ENCODE data around the gene EFHC1.

DNA sequence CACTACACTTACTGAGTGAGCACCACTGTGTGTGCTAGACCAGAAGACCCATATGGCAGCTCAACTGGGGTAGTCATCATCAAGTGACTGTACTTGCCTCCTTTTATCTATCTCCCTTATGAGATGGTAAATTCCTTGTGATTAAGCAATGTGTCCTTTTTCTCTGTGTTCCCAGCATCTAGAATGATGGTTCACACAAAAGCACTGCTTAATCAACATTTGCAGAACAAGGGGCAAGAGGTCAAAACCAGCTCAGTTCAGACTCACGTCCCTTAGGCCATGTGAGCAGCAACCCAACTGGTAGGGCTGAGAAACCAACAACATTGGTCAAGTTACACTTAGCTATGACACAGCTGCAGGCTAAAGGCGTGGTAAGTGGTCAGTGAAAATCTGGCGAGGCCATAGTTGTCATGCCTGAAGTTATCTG, 146.7 kb downstream of the EFHC1 start:
- TF ChIP-seq, protein P1, sequence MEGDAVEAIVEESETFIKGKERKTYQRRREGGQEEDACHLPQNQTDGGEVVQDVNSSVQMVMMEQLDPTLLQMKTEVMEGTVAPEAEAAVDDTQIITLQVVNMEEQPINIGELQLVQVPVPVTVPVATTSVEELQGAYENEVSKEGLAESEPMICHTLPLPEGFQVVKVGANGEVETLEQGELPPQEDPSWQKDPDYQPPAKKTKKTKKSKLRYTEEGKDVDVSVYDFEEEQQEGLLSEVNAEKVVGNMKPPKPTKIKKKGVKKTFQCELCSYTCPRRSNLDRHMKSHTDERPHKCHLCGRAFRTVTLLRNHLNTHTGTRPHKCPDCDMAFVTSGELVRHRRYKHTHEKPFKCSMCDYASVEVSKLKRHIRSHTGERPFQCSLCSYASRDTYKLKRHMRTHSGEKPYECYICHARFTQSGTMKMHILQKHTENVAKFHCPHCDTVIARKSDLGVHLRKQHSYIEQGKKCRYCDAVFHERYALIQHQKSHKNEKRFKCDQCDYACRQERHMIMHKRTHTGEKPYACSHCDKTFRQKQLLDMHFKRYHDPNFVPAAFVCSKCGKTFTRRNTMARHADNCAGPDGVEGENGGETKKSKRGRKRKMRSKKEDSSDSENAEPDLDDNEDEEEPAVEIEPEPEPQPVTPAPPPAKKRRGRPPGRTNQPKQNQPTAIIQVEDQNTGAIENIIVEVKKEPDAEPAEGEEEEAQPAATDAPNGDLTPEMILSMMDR (IDR thresholded peaks at IDR 0.05), result no peak
- TF ChIP-seq EZH2 (IDR thresholded peaks at IDR 0.05) (no peak), EZH2phosphoT487 (IDR thresholded peaks at IDR 0.05) (no peak)

All from neural progenitor cell (in vitro differentiated cells).